ENCODE measurements around the gene GAB2. TPM values are rescaled to one million over a fixed set of nuclear protein-coding genes. Genes with fewer than 3 reads are reported as not detected.

Gene GAB2
- total and polyA plus RNA-seq, 2 of the 4 experiments (the other 2 are of a cell fraction), result 3.3 to 5.9 TPM

- Histone ChIP-seq H3K27ac (ENCODE audit: insufficient read depth, low read length) (no peak overlapping the region), H3K56ac (ENCODE audit: extremely low read depth, insufficient read depth, low read length) (no peak overlapping the region), H3K27me3 (ENCODE audit: control insufficient read depth, insufficient read depth, low read length) (no peaks in the 10 kb centered on the region), H3K14ac (replicated peaks; ENCODE audit: low read depth, low read length) (0 out of 2 replicates have a peak overlapping the region, but pooled peaks have one; percentile 21), H4K5ac (ENCODE audit: low read depth, low read length) (no peak overlapping the region), H3K4ac (ENCODE audit: low read depth, low read length) (no peak overlapping the region), H2BK5ac (ENCODE audit: low read depth, low read length, poor library complexity, severe bottlenecking) (no peak overlapping the region), H3K79me1 (ENCODE audit: low read depth in 1 of 2, low read length in 2 of 2) (peaks cover 11 to 39% of the 10 kb centered on the region in 2 experiments; a peak in 3 of 4 replicates), H2BK15ac (ENCODE audit: low read depth, low read length) (no peak overlapping the region), H2AK5ac (ENCODE audit: low read depth, low read length) (no peak overlapping the region), H3K9me3 (ENCODE audit: control insufficient read depth, insufficient read depth, low read length) (no peaks in the 10 kb centered on the region), H4K20me1 (ENCODE audit: insufficient read depth, low read length) (peaks cover 7% of the 10 kb centered on the region), H4K91ac (ENCODE audit: insufficient read depth, low read depth, low read length) (no peak overlapping the region), H2AFZ (replicated peaks; ENCODE audit: low read length, poor library complexity) (no peak overlapping the region), H2BK120ac (ENCODE audit: low read depth, low read length) (no peak overlapping the region), H3K4me2 (ENCODE audit: low read depth, low read length) (no peak overlapping the region), H3K9me1 (ENCODE audit: insufficient read depth, low read length) (peaks cover 7% of the 10 kb centered on the region), H3K4me3 (ENCODE audit: insufficient read depth, low read depth, low read length) (no peak overlapping the region), H4K8ac (ENCODE audit: low read depth in 2 of 2, low read length in 2 of 2) (no peak overlapping the region), H3K4me1 (ENCODE audit: control insufficient read depth, insufficient read depth, low read length) (peaks cover 8% of the 10 kb centered on the region), H3K9ac (ENCODE audit: low read depth, low read length) (no peak overlapping the region), H3K18ac (ENCODE audit: low read depth, low read length) (no peak overlapping the region), H3K23ac (ENCODE audit: low read depth, low read length) (peak overlapping the region; percentile 63; the same call in 1 of the 2 replicates), H2BK20ac (ENCODE audit: low read depth, low read length) (no peak overlapping the region), H2AK9ac (replicated peaks; ENCODE audit: low read depth, low read length, poor library complexity) (no peak overlapping the region), H3K36me3 (ENCODE audit: control insufficient read depth, insufficient read depth, low read length) (no peaks in the 10 kb centered on the region)
- DNase-seq (no peak), ATAC-seq (ENCODE audit: low read depth) (no peak)
- no TSS peak for BruUV-seq (replicated peaks)
- CTCF ChIA-PET, result no interaction called here
- in situ Hi-C loops (cut with MboI; ENCODE audit: low sequenced_read_pairs), result no loop called here
- dilution Hi-C loops (cut with HindIII; ENCODE audit: low sequenced_read_pairs, unreplicated experiment), result no loop called here
- intact Hi-C loops (cut with micrococcal nuclease), result no loop called here
- TF ChIP-seq RAD21 (IDR thresholded peaks at IDR 0.05; ENCODE audit: low read length), result no peak
- TF ChIP-seq BHLHE40 (IDR thresholded peaks at IDR 0.05; ENCODE audit: low read depth, low read length), result no peak
- no peak for TF ChIP-seq ELK1 (IDR thresholded peaks at IDR 0.05; ENCODE audit: borderline replicate concordance, low read depth, low read length)
- TF ChIP-seq MAFK (IDR thresholded peaks at IDR 0.05; ENCODE audit: low read depth, low read length), result no peak
- no peak for TF ChIP-seq RFX5 (IDR thresholded peaks at IDR 0.05; ENCODE audit: low read depth, low read length)
- TF ChIP-seq POLR2A (IDR thresholded peaks at IDR 0.05; ENCODE audit: low read depth, low read length), result no peak
- no peak for TF ChIP-seq SMC3 (IDR thresholded peaks at IDR 0.05; ENCODE audit: low read depth, low read length)
- no peak for TF ChIP-seq NFE2L2 (IDR thresholded peaks at IDR 0.05; ENCODE audit: low read depth, low read length)
- POLR2A ChIA-PET (ENCODE audit: unreplicated experiment), result no interaction called here
- 100% methylated on average over 1 of the region's 5 CpGs; no CpG with 5 or more reads in 1 of the 2 experiments for WGBS, 2 experiments (ENCODE audit: extremely low coverage in 2 of 2, insufficient read length in 1 of 2)
Observed at GRCh38 chr11:78311702-78312371, 105.8 kb downstream of the GAB2 start.

Measured in IMR-90 (cell line).